Stomach (tissue), 9 donors: Measurements from ENCODE around the gene TOR1A. TPM values are rescaled to one million over a fixed set of nuclear protein-coding genes. Genes with fewer than 3 reads are reported as not detected.

Experiments used
- DNase-seq, 2 donors: peaks; one replicate each; pipeline versions ENCODE4 v3.0.0 to v3.0.0-alpha.2; 2013 to 2019
- H3K27ac ChIP-seq, 5 donors: fragments of 200-600 bp in 4 of 5; sonication (generic) in 4 of 5; one replicate each; pipeline ENCODE4 v1.5.1; 2013 to 2019; ENCODE audit warnings: mild to moderate bottlenecking in 1 of 5, moderate library complexity in 1 of 5
- H3K27me3 ChIP-seq, 3 donors: fragments of 200-600 bp; sonication (generic); one replicate each; pipeline ENCODE4 v1.5.1; 2017 to 2019; ENCODE audit warnings: mixed run types in 1 of 3
- H3K36me3 ChIP-seq, 4 donors: fragments of 200-600 bp; sonication (generic); 1 replicate in 3 of 4; 2 replicates in 1 of 4; pipeline ENCODE4 v1.5.1; 2016 to 2019
- H3K4me1 ChIP-seq, 4 donors: fragments of 200-600 bp; sonication (generic); one replicate each; pipeline ENCODE4 v1.5.1; 2016 to 2019
- H3K4me3 ChIP-seq, 4 donors: fragments of 200-600 bp; sonication (generic) in 3 of 4; one replicate each; pipeline ENCODE4 v1.5.1; 2016 to 2019; ENCODE audit warnings: mild to moderate bottlenecking in 1 of 4
- H3K9me3 ChIP-seq, 4 donors: fragments of 200-600 bp; sonication (generic); one replicate each; pipeline ENCODE4 v1.5.1; 2016 to 2019
- EP300 ChIP-seq: sonication (generic); formaldehyde crosslinking; IDR thresholded peaks from one replicate; pipeline ENCODE4 v1.6.1; 2017; ENCODE audit warnings: antibody characterized with exemption
- POLR2A ChIP-seq, 4 donors: fragments of 450-650 bp; IDR thresholded peaks; one replicate each; pipeline ENCODE4 v1.6.1; 2016; ENCODE audit warnings: antibody characterized with exemption in 4 of 4, control low read depth in 2 of 4, mild to moderate bottlenecking in 1 of 4, moderate library complexity in 1 of 4
- POLR2AphosphoS5 ChIP-seq, 3 donors: sonication (generic); formaldehyde crosslinking; IDR thresholded peaks; one replicate each; pipeline ENCODE4 v1.6.1; 2016; ENCODE audit warnings: antibody characterized with exemption in 3 of 3
- WGBS, 5 donors: extraction: QIAGEN DNeasy Blood & Tissue Kit in 3 of 5; methylation state at CpG; one replicate each; pipeline versions ENCODE4 v1.1.5 to v1.1.7; 2013 to 2018; 5-methylcytosine and 5-hydroxymethylcytosine counted together
- intact Hi-C: fragments of 100-400 bp; cut with DNase I; formaldehyde crosslinking; loops from one replicate; pipeline ENCODE4 v1.15.1; 2023; ENCODE audit warnings: low total_unique reads
- polyA plus RNA-seq, 3 donors: library from polyadenylated mRNA; stranded (reverse); fragments of 200-250 nt; gene quantifications; one replicate each; pipeline ENCODE4 v1.2.3, GENCODE V29; 2013
- total RNA-seq, 5 donors: library from RNA; depleted of rRNA; stranded (reverse); fragments of >200 nt; gene quantifications; one replicate each; pipeline versions ENCODE4 v1.1.0 to v1.2.3, GENCODE V29; 2014 to 2016
- TF ChIP-seq, protein P1 (sequence below), 7 experiments: fragments of 450-650 bp in 4 of 7; fragments of 200-600 bp in 3 of 7; sonication (generic) in 3 of 7; IDR thresholded peaks; one replicate each; pipeline ENCODE4 v1.5.1; 2016 to 2019; ENCODE audit warnings: antibody characterized with exemption in 7 of 7, control low read depth in 2 of 7, mild to moderate bottlenecking in 1 of 7
- donor health status: healthy with polysubstance abuse.
- donor health status: Bipolar disorder and iron deficiency.
- donor health status: healthy.

The TOR1A gene
- total and polyA plus RNA-seq, 8 donors = 6.4 to 77.6 (median 22.4) TPM

DNA sequence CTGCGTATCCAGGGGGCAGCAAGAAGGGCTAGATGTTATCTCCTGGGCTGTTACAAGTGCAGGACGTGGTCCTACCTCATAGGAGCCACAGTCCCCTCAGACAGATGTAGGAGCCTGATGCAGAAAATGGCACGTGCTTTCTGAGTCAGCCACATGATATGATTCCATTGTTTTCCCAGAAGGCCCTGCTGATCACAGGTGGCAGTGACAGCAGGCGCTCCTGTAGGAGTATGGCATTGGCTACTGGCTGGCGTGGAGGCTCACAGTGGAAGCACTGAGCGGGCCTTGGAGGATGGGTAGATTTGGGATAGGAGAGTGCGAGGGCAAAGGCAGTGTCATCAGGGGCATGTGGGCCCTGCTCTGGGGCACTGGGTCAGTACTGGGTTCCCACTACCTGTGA, 33.3 kb upstream of the TOR1A start:
- H3K27me3 ChIP-seq = no peaks in the 10 kb centered on the region
- intact Hi-C loops = no loop called here
- H3K36me3 ChIP-seq = peaks cover 60 to 95% (median 95%) of the 10 kb centered on the region in 4 donors
- H3K9me3 ChIP-seq = no peaks in the 10 kb centered on the region
- 89 to 94% (median 90%) methylated on average over 7 of the region's 7 CpGs for WGBS, 5 donors
- H3K4me3 ChIP-seq = no peak overlapping the region
- H3K27ac ChIP-seq = no peak overlapping the region
- peaks cover 0 to 11% (median 0%) of the 10 kb centered on the region in 4 donors for H3K4me1 ChIP-seq
- DNase-seq = no peak
- TF ChIP-seq EP300 (no peak), POLR2A (IDR thresholded peaks at IDR 0.05) (no peak)
- TF ChIP-seq, protein P1, sequence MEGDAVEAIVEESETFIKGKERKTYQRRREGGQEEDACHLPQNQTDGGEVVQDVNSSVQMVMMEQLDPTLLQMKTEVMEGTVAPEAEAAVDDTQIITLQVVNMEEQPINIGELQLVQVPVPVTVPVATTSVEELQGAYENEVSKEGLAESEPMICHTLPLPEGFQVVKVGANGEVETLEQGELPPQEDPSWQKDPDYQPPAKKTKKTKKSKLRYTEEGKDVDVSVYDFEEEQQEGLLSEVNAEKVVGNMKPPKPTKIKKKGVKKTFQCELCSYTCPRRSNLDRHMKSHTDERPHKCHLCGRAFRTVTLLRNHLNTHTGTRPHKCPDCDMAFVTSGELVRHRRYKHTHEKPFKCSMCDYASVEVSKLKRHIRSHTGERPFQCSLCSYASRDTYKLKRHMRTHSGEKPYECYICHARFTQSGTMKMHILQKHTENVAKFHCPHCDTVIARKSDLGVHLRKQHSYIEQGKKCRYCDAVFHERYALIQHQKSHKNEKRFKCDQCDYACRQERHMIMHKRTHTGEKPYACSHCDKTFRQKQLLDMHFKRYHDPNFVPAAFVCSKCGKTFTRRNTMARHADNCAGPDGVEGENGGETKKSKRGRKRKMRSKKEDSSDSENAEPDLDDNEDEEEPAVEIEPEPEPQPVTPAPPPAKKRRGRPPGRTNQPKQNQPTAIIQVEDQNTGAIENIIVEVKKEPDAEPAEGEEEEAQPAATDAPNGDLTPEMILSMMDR (IDR thresholded peaks at IDR 0.05) = no peak

DNA sequence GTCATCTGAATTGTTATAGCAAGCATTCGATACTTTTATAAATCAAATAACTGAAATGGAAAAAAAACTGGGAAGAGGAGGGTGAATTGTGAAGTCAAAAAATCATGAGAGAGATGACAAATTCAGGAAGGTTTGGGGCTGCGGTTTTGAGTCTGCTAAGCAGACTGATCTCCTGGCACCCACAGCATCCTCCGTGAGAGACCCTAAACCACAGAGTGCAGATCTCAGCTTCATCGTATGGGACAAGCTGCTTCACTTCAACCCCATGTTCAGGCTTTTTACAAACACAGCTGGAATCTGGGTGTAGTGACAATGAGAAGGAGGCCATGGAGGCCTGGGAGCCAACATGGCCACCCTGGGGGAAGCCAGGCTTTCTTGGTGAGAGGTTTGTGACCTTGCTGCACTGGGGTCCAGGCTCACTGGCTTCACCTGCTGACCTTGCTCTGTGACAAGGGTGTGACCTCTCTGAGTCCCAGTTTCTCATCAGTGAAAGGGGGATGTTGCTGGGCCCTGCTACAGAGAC, 30.7 kb upstream of the TOR1A start:
- DNase-seq = no peak
- Histone ChIP-seq H3K36me3 (peaks cover 67 to 95% (median 94%) of the 10 kb centered on the region in 4 donors), H3K27ac (no peak overlapping the region), H3K27me3 (no peaks in the 10 kb centered on the region), H3K4me3 (no peak overlapping the region), H3K4me1 (peaks cover 0 to 25% (median 3%) of the 10 kb centered on the region in 4 donors), H3K9me3 (no peaks in the 10 kb centered on the region)
- intact Hi-C loops = no loop called here
- WGBS, 5 donors = 80 to 94% (median 90%) methylated on average over 4 of the region's 4 CpGs
- TF ChIP-seq, protein P1 (IDR thresholded peaks at IDR 0.05) = no peak
- TF ChIP-seq POLR2AphosphoS5 (IDR thresholded peaks at IDR 0.05) (no peak), EP300 (no peak), POLR2A (IDR thresholded peaks at IDR 0.05) (no peak)

DNA sequence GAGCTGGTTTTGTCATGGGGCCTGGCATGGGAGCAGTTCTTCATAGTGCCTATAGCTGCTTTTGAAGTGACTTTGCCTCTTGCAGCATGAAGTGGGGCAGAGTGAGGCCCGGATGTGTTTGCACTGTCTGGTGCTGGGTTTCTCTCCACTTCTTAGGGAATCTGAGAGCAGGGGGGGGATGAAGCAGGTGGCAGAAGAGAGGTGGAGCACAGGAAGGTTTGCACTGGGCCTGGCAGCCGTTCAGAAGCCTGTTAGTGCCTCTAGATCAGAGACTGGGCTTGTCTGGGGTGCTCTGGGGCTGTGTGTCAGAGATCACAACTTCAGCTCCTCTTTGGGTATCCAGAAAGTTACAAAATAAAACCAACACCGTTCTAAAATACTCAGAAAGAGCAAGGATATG, 29.7 kb upstream of the TOR1A start:
- TF ChIP-seq POLR2AphosphoS5 (IDR thresholded peaks at IDR 0.05) = no peak
- TF ChIP-seq, protein P1 (IDR thresholded peaks at IDR 0.05) = no peak
- no peak for TF ChIP-seq EP300
- no peak for TF ChIP-seq POLR2A (IDR thresholded peaks at IDR 0.05)
- no peak overlapping the region for H3K4me3 ChIP-seq
- H3K27me3 ChIP-seq = no peaks in the 10 kb centered on the region
- intact Hi-C loops = no loop called here
- peaks cover 0 to 30% (median 3%) of the 10 kb centered on the region in 4 donors for H3K4me1 ChIP-seq
- DNase-seq = no peak
- H3K27ac ChIP-seq = no peak overlapping the region
- H3K36me3 ChIP-seq = peaks cover 63 to 89% (median 87%) of the 10 kb centered on the region in 4 donors
- 49 to 72% (median 57%) methylated on average over 3 of the region's 3 CpGs for WGBS, 5 donors
- H3K9me3 ChIP-seq = no peaks in the 10 kb centered on the region

DNA sequence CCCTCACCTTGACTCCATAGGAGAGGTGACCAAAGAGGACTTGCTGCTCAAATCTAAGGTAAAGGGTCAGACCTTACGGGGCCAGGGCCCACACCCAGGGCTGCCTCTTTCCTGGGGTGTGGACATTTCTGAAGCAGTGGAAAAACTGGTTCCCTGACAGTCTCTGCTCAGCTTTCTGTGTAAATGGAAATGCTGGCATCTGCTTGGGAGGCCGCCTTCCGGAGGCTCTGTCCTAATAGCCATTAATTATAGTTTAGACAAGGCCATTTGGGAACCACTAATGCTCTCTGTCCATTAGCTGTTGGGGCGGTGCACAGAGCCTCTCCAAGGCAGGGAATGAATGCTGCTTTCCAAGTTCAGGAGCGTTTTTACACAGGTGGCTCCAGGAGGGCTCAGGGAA, 28.6 kb upstream of the TOR1A start:
- intact Hi-C loops = no loop called here
- H3K27me3 ChIP-seq = no peaks in the 10 kb centered on the region
- H3K36me3 ChIP-seq = peaks cover 53 to 79% (median 76%) of the 10 kb centered on the region in 4 donors

DNA sequence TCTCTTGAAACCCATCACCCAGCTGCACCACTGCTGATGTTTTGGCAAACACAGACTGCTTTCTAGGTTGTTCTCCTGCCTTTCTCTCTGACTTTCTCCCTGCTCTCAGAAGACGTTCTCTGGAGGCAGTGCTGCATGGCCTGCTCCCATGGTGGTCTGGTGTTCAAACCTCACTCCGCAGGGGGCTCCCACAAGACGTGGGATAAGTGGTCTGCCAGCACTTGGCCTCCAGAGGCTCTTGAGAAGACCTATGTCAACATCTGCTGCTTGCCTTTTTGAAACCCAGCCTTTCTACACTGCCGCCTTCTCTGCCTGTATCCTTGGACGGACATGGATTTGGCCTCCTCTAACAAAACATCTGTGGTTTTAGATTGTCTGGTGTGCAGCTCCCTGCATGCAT, 27.9 kb upstream of the TOR1A start:
- H3K36me3 ChIP-seq = peaks cover 50 to 71% (median 69%) of the 10 kb centered on the region in 4 donors
- H3K27me3 ChIP-seq = no peaks in the 10 kb centered on the region
- 65 to 90% (median 66%) methylated on average over 5 of the region's 5 CpGs for WGBS, 5 donors
- no peak for DNase-seq
- H3K4me1 ChIP-seq = peaks cover 0 to 39% (median 4%) of the 10 kb centered on the region in 4 donors
- TF ChIP-seq, protein P1 (IDR thresholded peaks at IDR 0.05) = no peak
- TF ChIP-seq POLR2AphosphoS5 (IDR thresholded peaks at IDR 0.05) (no peak), EP300 (no peak), POLR2A (IDR thresholded peaks at IDR 0.05) (no peak)
- no peaks in the 10 kb centered on the region for H3K9me3 ChIP-seq
- intact Hi-C loops = no loop called here
- H3K4me3 ChIP-seq = no peak overlapping the region
- H3K27ac ChIP-seq = peak overlapping the region in 2 of 5 donors; percentile 43 to 52

More for the DNA sequence above, 28.6 kb upstream of the TOR1A start:
- Histone ChIP-seq H3K4me1 (peaks cover 0 to 31% (median 3%) of the 10 kb centered on the region in 4 donors), H3K27ac (peak overlapping the region in 3 of 5 donors; percentile 39 to 52 (median 43)), H3K4me3 (no peak overlapping the region), H3K9me3 (no peaks in the 10 kb centered on the region)
- 60 to 82% (median 73%) methylated on average over 5 of the region's 5 CpGs for WGBS, 5 donors
- TF ChIP-seq POLR2AphosphoS5 (IDR thresholded peaks at IDR 0.05) (no peak), POLR2A (IDR thresholded peaks at IDR 0.05) (no peak)
- DNase-seq = peak in 1 of 2 donors; percentile 80
